ENCODE results near the gene SMARCC2. TPM values are rescaled to one million over a fixed set of nuclear protein-coding genes. Genes with fewer than 3 reads are reported as not detected.

The SMARCC2 gene
- total and polyA plus RNA-seq, 9 of the 15 experiments (the other 6 are each of a cell fraction or from before 2014, with no cell fraction given), result 11.9 to 86.0 (median 36.6) TPM

GRCh38 chr12:56189918-56190694, 823 bp upstream of the SMARCC2 start (continued):
- TF ChIP-seq ZNF644 (tag; IDR thresholded peaks at IDR 0.05; ENCODE audit: low read depth) (peak; percentile 9; the same call in 1 of the 2 replicates), ZNF395 (CRISPR knock-in tag; IDR thresholded peaks at IDR 0.05) (no peak), MBD2 (IDR thresholded peaks at IDR 0.05; ENCODE audit: borderline replicate concordance, low read depth) (no peak; the same call in 1 of the 2 replicates), NR0B1 (IDR thresholded peaks at IDR 0.05; ENCODE audit: partially characterized antibody) (no peak), BRF1 (IDR thresholded peaks at IDR 0.05; ENCODE audit: borderline replicate concordance, extremely low read depth, insufficient read length) (peak; percentile 48), GABPB2 (CRISPR knock-in tag; conservative IDR thresholded peaks at IDR 0.05) (no peak), THAP12 (CRISPR knock-in tag; IDR thresholded peaks at IDR 0.05) (no peak), ZNF717 (CRISPR knock-in tag; IDR thresholded peaks at IDR 0.05) (no peak), ZBTB5 (IDR thresholded peaks at IDR 0.05) (peak; percentile 79), PRPF4 (IDR thresholded peaks at IDR 0.05; ENCODE audit: insufficient read depth, low read depth, low read length, poor library complexity, severe bottlenecking) (no peak), THAP7 (CRISPR knock-in tag; IDR thresholded peaks at IDR 0.05) (no peak), PTBP1 (IDR thresholded peaks at IDR 0.05; ENCODE audit: low read depth, low read length) (0 out of 2 replicates have a peak, but pooled peaks have one; percentile 44), ZNF766 (CRISPR knock-in tag; conservative IDR thresholded peaks at IDR 0.05) (peak; percentile 69; the same call in 1 of the 2 replicates), ETS2 (tag; IDR thresholded peaks at IDR 0.05; ENCODE audit: borderline replicate concordance, poor library complexity, severe bottlenecking) (no peak), POLR3A (IDR thresholded peaks at IDR 0.05; ENCODE audit: borderline replicate concordance, extremely low read depth, insufficient read depth, insufficient read length) (peak; percentile 84), MCM7 (IDR thresholded peaks at IDR 0.05) (no peak), HDAC8 (tag; IDR thresholded peaks at IDR 0.05) (no peak), ZFP1 (CRISPR knock-in tag; IDR thresholded peaks at IDR 0.05) (no peak)

Measured in K562 (cell line).